ENCODE results near the gene MAPK8IP2.
"Not testable (repeated sequence)": the region's sequence is repeated elsewhere in the genome, so short reads cannot be mapped to it uniquely, and the experiment has no call there.

The MAPK8IP2 gene

DNA sequence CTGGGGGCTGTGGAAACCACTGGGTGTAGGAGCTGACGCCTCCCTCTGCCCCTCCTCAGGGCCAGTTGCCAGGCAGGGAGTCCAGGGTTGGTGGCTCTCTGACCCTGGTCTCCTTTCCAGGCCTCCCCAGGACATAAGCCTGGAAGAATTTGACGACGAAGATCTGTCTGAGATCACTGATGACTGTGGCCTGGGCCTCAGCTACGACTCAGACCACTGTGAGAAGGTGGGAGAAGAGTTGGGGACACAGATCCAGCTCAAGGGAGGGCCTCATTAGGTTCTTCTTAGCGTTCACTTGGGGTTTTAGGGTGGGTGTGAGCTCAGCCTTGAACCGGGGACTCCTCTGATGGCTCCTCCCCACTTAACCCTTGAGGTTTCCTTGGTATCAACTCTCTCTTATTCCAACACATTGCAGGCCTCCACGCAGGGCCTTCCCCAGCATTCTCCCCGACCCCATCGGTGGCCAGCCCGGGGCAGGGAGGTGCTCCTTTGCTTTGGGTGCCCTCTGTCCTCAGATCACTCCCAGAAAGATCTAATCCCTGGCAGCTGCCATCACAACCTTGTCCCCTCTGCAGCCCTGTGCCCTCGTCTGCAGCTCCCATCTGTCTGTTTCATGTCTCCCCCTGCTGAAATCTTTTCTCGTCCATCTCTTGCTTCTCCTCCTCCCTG is 1.2 kb downstream of the MAPK8IP2 start:
- no peak for DNase-seq

DNA sequence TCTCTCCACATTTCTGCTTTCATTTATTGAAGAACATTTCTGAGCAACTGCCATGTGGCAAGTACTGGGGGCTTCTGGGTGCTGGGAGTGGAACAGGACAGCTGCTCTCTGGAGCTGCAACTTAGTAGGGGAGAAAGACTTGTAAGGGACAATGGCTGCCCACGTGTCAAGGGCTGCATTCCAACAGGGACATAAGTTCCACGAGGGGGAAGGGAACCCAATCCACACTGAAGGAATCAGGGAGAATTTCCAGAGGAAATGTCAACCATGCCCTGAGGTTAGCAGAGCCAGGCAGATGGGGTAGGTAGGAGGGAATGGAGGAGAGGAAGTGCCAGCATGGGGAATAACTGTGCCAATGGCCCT is 1.7 kb downstream of the MAPK8IP2 start:
- no peak for DNase-seq

DNA sequence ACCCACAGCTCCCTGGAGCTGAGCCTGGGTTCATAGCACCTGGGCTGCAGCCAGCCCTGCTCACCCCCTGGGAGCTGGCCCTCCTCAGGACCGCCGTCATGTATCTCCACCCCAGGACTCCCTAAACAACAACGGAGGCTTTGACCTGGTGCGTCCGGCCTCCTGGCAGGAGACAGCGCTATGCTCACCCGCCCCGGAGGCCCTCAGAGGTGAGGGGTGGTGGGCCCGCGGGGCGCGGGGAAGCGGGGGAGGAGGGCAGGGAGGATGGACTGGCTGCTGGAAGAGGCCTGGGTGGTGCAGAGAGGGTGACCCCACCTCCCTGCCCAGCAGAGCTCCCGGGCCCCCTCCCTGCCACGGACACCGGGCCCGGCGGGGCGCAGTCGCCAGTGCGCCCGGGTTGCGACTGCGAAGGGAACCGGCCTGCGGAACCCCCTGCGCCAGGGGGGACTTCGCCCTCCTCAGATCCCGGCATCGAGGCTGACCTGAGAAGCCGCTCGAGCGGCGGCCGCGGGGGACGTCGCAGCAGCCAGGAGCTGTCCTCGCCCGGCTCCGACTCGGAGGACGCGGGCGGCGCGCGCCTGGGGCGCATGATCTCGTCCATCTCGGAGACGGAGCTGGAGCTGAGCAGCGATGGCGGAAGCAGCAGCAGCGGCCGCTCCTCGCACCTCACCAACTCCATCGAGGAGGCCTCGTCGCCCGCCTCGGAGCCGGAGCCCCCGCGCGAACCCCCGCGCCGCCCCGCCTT is 3.1 kb downstream of the MAPK8IP2 start:
- no peak for DNase-seq

DNA sequence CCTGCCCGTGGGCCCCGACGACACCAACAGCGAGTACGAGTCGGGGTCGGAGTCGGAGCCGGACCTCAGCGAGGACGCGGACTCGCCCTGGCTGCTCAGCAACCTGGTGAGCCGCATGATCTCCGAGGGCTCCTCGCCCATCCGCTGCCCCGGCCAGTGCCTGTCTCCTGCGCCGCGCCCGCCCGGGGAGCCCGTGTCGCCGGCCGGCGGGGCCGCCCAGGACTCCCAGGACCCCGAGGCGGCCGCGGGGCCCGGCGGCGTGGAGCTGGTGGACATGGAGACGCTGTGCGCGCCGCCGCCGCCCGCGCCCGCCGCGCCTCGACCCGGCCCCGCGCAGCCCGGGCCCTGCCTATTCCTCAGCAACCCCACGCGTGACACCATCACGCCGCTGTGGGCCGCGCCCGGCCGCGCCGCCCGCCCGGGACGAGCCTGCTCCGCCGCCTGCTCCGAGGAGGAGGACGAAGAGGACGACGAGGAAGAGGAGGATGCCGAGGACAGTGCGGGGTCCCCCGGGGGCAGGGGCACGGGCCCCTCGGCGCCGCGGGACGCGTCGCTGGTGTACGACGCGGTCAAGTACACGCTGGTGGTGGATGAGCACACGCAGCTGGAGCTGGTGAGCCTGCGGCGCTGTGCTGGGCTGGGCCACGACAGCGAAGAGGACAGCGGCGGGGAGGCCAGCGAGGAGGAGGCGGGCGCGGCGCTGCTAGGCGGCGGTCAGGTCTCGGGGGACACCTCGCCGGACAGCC is 3.8 kb downstream of the MAPK8IP2 start:
- no peak for DNase-seq

DNA sequence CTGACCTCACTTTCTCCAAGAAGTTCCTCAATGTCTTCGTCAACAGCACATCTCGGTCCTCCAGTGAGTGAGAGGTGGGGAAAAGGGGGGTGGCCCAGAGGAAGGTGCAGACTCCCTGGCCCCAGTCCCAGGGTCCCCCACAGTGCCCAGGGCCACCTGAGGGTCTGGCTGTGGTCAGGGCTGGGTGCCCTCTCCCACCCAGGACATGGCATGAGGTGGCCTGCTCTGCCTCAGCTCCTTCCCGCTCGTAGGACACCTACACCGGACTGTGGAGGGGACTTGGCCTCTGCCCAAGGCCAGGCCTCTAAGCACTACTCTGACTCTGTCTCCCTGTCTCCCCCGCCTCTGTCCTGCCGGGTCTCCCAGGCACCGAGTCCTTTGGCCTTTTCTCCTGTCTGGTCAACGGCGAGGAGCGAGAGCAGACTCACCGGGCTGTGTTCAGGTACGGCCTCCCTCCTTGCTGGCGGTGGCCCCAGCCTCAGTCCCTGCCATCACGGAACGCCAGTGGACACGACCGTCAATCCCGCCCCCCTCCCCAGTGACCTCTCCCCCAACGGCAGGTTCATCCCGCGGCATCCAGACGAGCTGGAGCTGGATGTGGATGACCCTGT is 4.5 kb downstream of the MAPK8IP2 start:
- DNase-seq: no peak

DNA sequence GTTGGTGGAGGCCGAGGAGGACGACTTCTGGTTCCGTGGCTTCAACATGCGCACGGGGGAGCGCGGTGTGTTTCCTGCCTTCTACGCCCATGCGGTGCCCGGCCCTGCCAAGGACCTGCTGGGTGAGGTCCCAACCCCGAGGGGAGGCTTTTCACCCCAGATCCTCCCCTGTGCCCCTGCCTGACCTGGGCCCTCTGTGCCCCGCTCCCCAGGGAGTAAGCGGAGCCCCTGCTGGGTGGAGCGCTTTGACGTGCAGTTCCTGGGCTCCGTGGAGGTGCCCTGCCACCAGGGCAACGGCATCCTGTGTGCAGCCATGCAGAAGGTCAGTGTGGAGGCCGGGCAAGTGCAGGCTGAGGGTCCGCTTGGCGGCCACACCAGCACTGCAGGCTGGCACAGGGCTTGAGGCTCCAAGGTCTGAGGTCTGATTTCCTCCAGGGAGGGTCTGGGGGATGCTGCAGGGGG is 5.1 kb downstream of the MAPK8IP2 start:
- DNase-seq: no peak

DNA sequence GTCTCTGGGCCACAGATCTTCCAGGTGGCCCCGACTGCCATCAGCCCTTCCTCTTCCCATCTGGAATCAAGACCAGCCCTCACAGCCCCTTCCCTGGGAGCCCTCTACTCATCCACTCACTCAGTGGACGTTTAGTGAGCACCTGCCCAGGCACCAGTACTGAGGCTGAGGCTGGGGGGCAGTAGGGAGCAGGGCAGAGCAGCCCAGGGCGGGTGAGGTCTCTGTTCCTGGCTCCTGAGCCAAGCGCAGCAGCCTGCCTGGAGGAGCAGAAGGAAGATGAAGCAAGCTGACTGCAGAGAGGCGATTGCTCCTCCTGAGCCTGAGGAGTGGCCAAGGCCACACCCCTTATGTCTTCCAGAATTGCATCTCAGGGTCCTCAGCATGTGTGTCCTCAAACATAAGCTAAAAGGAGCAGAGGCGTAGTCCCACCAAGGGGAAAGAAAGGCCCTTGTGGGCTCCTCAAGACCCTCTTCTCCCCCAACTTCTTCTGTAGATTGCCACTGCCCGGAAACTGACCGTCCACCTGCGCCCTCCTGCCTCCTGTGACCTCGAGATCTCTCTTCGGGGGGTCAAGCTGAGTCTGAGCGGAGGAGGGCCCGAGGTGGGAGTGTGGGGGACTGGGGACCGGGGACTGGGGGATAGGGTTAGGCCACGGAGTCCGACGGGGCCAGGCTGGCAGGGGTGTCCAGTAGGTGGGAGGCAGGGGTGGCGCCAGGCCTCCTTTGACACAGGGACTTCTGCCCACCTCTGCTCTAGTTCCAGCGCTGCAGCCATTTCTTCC is 5.8 kb downstream of the MAPK8IP2 start:
- no peak for DNase-seq

DNA sequence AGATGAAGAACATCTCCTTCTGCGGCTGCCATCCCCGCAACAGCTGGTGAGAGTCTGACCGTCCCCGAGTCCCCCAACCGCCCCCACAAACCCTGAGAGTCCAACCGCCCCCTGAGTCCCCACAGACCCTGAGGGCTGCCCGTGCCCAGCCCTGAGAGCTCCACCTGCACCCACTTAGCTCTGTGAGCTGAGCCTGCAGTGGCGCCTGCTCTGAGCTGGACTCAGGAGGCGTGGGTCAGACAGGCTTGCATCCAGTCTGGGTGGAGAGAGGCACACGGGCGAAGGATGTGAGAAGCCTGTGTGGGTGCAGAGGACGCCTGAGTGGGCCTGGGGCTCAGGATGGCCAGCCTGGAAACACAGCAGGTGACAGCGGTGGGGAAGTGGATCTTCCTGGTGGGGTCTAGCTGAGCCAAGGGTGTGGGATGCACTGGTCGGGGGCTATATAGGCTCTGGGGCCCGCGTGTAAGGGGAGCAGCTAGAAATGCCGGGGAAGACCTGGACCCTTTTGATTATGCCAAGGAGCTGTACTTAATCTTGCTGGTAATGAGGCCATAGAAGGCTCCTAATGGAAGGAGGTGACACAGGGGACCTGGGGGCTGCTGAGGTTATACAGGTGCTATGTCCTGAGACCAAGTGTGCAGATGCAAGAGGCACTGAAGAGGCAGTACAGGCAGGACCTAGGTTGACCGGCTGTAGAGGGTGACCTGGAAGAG is 6.5 kb downstream of the MAPK8IP2 start:
- DNase-seq: no peak

DNA sequence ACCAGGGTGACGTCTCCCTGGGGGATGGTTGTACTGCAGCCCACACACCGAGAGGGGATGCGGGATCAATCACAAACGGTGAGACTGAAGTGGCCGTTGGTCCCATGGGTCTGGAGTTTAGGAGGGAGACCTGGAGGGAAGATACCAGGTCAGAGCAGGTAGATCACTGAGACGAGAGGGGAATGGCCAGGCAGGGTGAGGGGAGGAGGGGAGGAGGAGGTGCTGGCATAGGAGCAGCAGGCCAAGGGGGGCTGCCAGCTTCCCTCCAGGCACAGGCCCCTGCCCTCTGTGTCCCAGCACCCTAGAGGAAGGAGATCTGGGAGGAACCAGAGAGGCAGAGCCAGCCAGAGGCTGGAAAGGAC is 7.0 kb downstream of the MAPK8IP2 start:
- DNase-seq: no peak

DNA sequence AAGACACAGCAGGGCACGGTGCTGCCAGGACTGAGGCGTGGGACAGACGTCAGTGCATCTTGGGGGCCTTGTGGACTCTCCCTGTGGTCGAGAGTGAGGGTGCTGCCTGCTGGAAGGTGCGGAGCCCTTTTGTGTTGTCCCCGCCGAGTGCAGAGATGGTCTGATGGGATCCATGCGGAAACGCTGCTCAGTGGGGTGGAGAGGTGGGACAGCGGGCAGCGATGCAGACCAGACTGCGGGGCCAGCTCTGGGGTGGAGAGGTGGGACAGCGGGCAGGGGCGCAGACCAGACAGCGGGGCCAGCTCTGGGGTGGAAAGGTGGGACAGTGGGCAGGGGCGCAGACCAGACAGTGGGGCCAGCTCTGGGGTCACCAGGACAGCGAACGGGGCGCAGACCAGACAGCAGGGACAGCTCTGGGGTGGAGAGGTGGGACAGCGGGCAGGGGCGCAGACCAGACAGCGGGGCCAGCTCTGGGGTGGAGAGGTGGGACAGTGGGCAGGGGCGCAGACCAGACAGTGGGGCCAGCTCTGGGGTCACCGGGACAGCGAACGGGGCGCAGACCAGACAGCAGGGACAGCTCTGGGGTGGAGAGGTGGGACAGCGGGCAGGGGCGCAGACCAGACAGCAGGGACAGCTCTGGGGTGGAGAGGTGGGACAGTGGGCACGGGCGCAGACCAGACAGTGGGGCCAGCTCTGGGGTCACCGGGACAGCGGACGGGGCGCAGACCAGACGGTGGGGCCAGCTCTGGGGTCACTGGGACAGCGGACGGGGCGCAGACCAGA is 7.7 kb downstream of the MAPK8IP2 start:
- not testable (repeated sequence) for DNase-seq

DNA sequence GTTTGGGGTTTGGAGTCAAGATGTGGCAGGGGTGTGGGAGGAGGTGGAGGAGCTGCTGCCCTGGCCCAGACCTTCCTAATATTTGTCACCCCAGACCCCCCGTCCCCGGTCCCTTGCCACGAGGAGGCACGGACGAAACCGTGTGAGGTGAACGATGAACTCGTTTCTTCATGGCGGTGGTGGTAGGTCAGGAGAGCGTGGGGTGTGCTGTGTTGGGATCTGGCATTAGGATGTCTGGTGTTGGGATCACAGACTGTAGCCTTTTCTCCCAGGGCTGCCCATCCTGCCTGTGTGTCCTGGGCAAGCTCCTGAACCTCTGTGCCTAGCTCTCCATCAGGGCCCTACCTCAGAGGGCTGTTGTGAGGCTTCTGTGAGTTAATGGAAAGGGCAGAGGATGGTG is 8.4 kb downstream of the MAPK8IP2 start:
- DNase-seq: no peak

DNA sequence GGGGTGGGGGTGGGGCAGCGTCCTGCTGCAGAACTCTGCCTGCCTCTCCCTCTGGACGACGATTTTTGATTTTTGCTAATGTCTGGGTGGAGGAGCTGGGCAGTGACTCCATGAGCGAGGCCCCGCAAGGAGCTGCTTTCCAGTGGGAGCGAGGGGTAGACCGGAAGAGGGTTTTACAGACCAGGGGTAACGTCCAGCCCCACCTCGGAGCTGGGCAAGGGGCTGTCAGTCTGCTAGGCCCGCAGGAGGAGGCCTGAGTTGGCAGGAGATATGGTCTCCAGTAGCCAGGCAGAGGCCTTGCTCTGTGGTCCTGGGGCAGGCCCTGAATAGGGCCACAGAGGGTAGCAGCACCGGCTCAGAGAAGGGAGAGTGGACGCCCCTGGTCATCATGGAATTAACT is 9.0 kb downstream of the MAPK8IP2 start:
- no peak for DNase-seq

DNA sequence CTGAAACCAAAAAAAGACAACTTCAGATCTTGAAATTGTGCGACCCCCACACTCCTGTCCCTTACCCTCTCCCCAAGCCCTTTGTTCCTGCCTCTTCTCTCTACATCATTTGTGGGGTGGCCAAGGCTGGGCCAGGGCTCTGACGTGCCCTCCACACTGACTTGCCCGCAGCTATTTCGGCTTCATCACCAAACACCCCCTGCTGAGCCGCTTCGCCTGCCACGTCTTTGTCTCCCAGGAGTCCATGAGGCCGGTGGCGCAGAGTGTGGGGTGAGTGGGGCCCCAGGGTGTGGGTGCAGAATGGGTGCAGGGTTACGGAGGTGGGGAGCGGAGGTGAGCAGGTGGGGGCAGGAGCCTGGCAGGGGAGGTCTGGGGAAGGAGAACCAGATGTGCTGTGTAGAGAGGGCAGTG is 9.5 kb downstream of the MAPK8IP2 start:
- no peak for DNase-seq

DNA sequence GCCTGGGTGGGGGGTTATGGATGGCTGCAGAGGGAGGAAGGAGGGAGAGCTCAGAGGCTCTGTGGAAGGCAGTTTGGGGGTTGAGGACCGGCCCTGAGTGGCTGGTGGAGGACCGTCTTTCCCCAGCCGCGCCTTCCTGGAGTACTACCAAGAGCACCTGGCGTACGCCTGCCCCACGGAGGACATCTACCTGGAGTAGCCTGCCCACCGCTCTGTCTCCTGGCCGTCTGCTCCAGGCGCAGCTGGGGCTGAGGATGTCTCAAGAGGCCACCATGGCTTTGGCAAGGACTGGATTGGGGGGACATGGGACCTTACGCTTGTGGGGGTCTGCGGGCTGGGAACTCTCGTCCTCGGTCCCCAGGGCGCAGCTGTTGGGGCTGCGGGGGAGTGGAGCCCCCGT is 10.0 kb downstream of the MAPK8IP2 start:
- no peak for DNase-seq

DNA sequence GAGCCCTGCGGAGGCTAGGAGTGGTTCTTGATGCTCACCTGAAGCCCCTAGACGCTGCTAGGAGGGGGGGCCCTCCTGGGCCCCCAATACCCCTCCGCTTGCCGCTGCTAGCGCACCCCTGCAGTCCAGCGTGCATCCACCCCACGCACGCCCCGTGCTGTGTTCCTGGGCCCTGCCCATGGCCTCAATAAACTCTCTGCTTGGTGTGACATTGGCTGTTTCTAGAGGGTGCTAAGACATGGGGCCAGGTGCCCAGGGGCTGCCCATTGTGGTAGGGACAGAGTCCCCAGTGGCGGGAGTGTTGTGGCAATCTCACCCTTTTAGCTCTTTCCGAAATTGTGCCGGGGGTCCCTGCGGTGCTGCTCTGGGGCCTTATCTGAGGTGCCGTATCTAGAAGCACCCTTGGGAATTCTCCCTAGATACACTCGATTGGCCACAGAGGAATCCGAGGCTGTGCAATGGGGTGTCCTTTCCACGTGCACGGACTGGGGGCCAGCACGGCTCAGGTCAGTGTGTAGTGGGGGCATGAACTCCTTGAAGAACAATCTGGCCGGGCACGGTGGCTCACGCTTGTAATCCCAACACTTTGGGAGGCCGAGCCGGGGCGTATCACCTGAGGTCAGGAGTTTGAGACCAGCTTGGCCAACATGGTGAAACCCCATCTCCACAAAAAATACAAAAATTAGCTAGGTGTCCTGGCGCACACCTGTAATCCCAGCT is 10.9 kb downstream of the MAPK8IP2 start:
- DNase-seq: no peak

DNA sequence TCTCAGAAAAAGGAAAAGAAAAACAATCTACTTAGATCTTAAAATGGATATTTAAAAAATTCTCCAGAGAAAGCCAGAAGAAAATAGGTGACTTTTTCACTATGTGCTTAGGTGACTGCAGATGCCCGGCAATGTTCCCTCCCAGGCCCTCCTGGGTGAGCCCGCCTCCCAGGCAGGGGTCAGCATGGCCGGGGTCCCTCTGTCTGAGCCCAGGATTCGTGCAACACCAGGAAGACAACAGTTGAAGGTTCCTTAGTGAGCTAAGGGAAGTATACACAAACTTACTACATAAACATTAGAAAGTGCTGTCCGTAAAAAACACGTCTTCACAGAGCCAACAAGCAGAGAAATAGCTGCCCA is 11.6 kb downstream of the MAPK8IP2 start:
- no peak for DNase-seq

DNA sequence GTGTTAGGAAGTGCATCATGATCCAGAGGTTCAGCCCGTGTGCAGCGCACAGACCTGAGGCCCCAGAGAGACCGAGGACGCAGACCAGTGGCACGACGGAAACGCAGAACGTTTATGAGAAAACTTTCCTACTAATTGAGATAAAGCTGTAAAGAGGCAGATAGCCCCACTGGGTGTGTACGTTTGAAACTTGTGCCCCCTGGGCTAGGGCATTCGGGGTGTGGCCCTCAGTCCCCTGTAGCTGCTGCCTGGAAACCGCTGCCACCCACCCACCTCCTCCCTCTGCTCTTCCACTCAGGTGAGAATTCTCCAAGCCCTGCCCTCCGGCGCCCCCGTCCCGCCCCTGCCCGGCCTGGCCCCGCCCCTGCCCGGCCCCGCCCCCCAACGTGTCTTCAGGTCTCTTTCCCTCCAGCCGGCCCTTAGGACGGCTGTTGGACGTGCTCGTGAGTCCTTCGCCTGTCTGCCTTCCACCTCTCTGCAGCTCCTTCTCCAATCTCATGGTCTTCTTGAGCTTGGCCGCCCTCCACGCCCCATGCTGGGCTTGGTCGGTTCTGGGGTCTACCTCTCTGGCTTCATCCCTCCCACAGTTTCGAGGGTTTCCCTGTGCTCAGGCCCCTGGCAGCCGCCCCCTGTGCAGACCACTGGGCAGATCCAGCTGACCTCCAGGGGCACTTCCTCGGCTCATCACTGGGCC is 12.1 kb downstream of the MAPK8IP2 start:
- no peak for DNase-seq

DNA sequence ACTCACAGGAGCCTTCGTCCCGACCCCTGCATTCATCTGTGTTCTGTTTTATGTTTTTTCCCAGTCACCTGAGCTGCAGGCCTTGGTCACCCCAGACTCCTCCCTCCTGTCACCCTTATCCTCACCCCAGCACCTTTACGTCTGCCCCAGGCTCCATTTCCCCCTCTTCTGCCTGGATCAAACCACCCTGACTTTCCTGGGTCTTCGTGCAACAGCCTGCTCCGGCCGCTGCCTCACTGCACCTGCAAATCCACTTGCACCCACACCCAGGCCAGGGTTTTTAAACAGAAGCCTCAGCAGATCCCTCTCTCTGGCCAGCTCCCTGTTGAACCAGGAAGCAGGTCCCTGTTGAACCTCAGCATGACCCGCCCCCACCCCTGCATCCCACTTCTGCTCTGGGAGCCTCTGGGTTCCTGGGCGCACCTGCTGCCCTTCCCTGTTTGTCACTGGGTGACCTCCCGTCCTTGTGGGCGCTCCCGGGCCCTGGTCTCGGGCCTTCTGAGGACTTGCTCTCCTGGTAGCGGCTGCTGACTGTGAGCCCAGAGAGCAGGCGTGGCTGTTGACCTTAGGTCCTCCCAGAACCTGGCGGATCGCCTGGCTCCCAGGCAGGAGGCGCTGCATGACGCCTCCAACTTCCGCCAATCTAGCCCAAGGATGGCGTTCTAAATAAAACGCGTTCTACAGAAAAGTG is 12.8 kb downstream of the MAPK8IP2 start:
- no peak for DNase-seq

DNA sequence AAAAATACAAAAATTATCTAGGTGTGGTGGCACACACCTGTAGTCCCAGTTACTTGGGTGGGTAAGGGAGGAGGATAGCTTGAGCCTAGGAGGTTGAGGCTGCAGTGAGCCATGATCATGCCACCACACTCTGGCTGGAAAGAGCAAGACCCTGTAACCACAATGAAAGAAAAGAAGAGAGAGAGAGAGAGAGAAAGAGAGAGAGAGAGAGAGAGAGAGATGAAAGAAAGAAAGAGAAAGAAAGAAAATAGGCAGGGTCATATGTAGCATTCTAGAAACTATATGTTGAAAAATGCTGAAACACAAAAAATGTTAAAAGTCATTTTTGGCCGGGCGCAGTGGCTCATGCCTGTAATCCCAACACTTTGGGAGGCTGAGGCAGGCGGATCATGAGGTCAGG is 13.7 kb downstream of the MAPK8IP2 start:
- DNase-seq: not testable (repeated sequence)
